Heart left ventricle (tissue), 16 donors: ENCODE results near the gene DNER. TPM values are rescaled to one million over a fixed set of nuclear protein-coding genes. Genes with fewer than 3 reads are reported as not detected.

Experiments used
- ATAC-seq, 4 donors: fragments of 200-7000 bp; cut with Tn5 transposase; one replicate each; pipeline ENCODE4 v1.9.1; 2020 to 2022; ENCODE audit warnings: moderate library complexity in 4 of 4, mild to moderate bottlenecking in 3 of 4, moderate number of reproducible peaks in 1 of 4
- DNase-seq, 5 donors: peaks; one replicate each; pipeline ENCODE4 v3.0.0-alpha.2; 2020
- H3K27ac ChIP-seq, 12 donors: fragments of 200-600 bp; sonication (generic) in 4 of 12; one replicate each; pipeline versions ENCODE4 v1.5.0 to v1.8.0; 2016 to 2022; ENCODE audit warnings: mild to moderate bottlenecking in 2 of 12
- H3K27me3 ChIP-seq, 9 donors: fragments of 200-600 bp; sonication (generic) in 2 of 9; one replicate each; pipeline versions ENCODE4 v1.5.1 to v1.8.0; 2016 to 2022; ENCODE audit warnings: mild to moderate bottlenecking in 3 of 9
- H3K36me3 ChIP-seq, 9 donors: fragments of 200-600 bp; sonication (generic) in 2 of 9; one replicate each; pipeline versions ENCODE4 v1.5.0 to v1.8.0; 2018 to 2022; ENCODE audit warnings: mild to moderate bottlenecking in 2 of 9
- H3K4me1 ChIP-seq, 12 donors: fragments of 200-600 bp; sonication (generic) in 4 of 12; one replicate each; pipeline versions ENCODE4 v1.5.0 to v1.8.0; 2016 to 2022; ENCODE audit warnings: mild to moderate bottlenecking in 3 of 12
- H3K4me3 ChIP-seq, 12 donors: fragments of 200-600 bp; sonication (generic) in 4 of 12; one replicate each; pipeline versions ENCODE4 v1.5.0 to v1.8.0; 2017 to 2022; ENCODE audit warnings: mild to moderate bottlenecking in 9 of 12, moderate library complexity in 4 of 12
- H3K9me3 ChIP-seq, 12 donors: fragments of 200-600 bp; sonication (generic) in 4 of 12; one replicate each; pipeline versions ENCODE4 v1.5.0 to v1.8.0; 2016 to 2022; ENCODE audit warnings: mild to moderate bottlenecking in 1 of 12
- CTCF ChIP-seq, 12 donors: fragments of 200-600 bp; sonication (generic) in 4 of 12; IDR thresholded peaks; one replicate each; pipeline versions ENCODE4 v1.5.0 to v1.8.0; 2018 to 2022; ENCODE audit warnings: antibody characterized with exemption in 12 of 12, mild to moderate bottlenecking in 5 of 12
- POLR2A ChIP-seq, 2 donors: fragments of 450-650 bp; IDR thresholded peaks; one replicate each; pipeline ENCODE4 v1.6.1; 2017; ENCODE audit warnings: antibody characterized with exemption in 2 of 2, mild to moderate bottlenecking in 2 of 2, moderate library complexity in 2 of 2
- WGBS, 4 donors: extraction: QIAGEN DNeasy Blood & Tissue Kit in 2 of 4; methylation state at CpG; one replicate each; pipeline versions ENCODE4 v1.1.5 to v1.1.7; 2013 to 2018; 5-methylcytosine and 5-hydroxymethylcytosine counted together
- intact Hi-C, 10 donors: fragments of 100-400 bp; cut with DNase I; formaldehyde crosslinking; loops; one replicate each; pipeline versions ENCODE4 v1.11.1 to v1.14.2; 2022
- polyA plus RNA-seq, 2 donors: library from polyadenylated mRNA; stranded (reverse); fragments of 200-250 nt; gene quantifications; one replicate each; pipeline ENCODE4 v1.2.3, GENCODE V29; 2013
- total RNA-seq, 9 donors: library from RNA; depleted of rRNA in 2 of 9; stranded (reverse); fragments of >200 nt in 2 of 9; fragmentation: NEBNext Ultra II Directional in 3 of 9; extraction: Animal tissue kit (Norgen Biotek cat#: 25700) in 3 of 9; gene quantifications; one replicate each; pipeline versions ENCODE4 v1.1.0 to v1.2.4, GENCODE V29; 2016 to 2023
- donor health status: ischemic (EF 13 %, LVEDD 7.1; RV severe dilation, severe dysfunction).
- donor health status: healthy with polysubstance abuse.
- donor health status: DM: no; HTN: yes; CAD: no.
- donor health status: DM: no; HTN: no; CAD: no.
- donor health status: ischemic (EF 25% LVEDD 6.9; RV normal size, moderate dysfunction).
- donor health status: ischemic (EF 25% LVEDD 5.7; RV mildly dilated, moderate dysfunction).
- donor health status: healthy.
- donor health status: DM: yes; HTN: yes; CAD: no.
- donor health status: ischemic (EF 35%, LVEDD 5.7; RV mildly dilated, moderate dysfunction).
- donor health status: nonischemic (EF 11% LVEDD 7.7; RV severe dilation, severe dysfunction).
- donor health status: DM: yes; HTN: yes; CAD: no.
- donor health status: PGD.
- donor health status: ischemic (EF 29% LVEDD 5.4; RV normal size, mild dysfunction).
- donor health status: nonischemic (EF 23%, LVEDD 6.1; RV moderate dilation, normal function).

The DNER gene
- total and polyA plus RNA-seq, 11 donors, result 0.19 to 3.3 (median 0.82) TPM

- H3K36me3 ChIP-seq, result no peaks in the 10 kb centered on the region
- H3K4me1 ChIP-seq, result peaks cover 0 to 3% (median 0%) of the 10 kb centered on the region in 12 donors
- peaks cover 0 to 29% (median 15%) of the 10 kb centered on the region in 12 donors for H3K9me3 ChIP-seq
- H3K27me3 ChIP-seq, result no peaks in the 10 kb centered on the region
- WGBS, 4 donors, result 26 to 53% (median 47%) methylated on average over 1 of the region's 1 CpG
- ATAC-seq (no peak), DNase-seq (no peak)
- TF ChIP-seq POLR2A (IDR thresholded peaks at IDR 0.05), result no peak
- no peak for TF ChIP-seq CTCF (IDR thresholded peaks at IDR 0.05)
- no peak overlapping the region for H3K27ac ChIP-seq
- intact Hi-C loops, result no loop called here
- no peak overlapping the region for H3K4me3 ChIP-seq
Observed at GRCh38 chr2:229734410-229734809, 20.1 kb upstream of the DNER start.

- no peak for TF ChIP-seq CTCF (IDR thresholded peaks at IDR 0.05)
- no peak for TF ChIP-seq POLR2A (IDR thresholded peaks at IDR 0.05)
- no peak for DNase-seq
- Histone ChIP-seq H3K27ac (no peak overlapping the region), H3K36me3 (no peaks in the 10 kb centered on the region), H3K4me1 (peaks cover 0 to 3% (median 0%) of the 10 kb centered on the region in 12 donors), H3K9me3 (peaks cover 0 to 23% (median 12%) of the 10 kb centered on the region in 12 donors), H3K4me3 (no peak overlapping the region), H3K27me3 (no peaks in the 10 kb centered on the region)
- ATAC-seq, result no peak
- intact Hi-C loops, result no loop called here
- WGBS, 4 donors, result 70 to 77% (median 75%) methylated on average over 6 of the region's 6 CpGs
Observed at GRCh38 chr2:229733611-229734245, 19.4 kb upstream of the DNER start.

GRCh38 chr2:229732897-229733296, 18.5 kb upstream of the DNER start:
- no peak for ATAC-seq
- H3K4me1 ChIP-seq, result peaks cover 0 to 3% (median 0%) of the 10 kb centered on the region in 12 donors
- no peak for DNase-seq
- intact Hi-C loops, result no loop called here
- no peak overlapping the region for H3K27ac ChIP-seq
- TF ChIP-seq CTCF (IDR thresholded peaks at IDR 0.05) (no peak), POLR2A (IDR thresholded peaks at IDR 0.05) (no peak)
- WGBS, 4 donors, result 84 to 91% (median 91%) methylated on average over 6 of the region's 6 CpGs
- H3K36me3 ChIP-seq, result no peaks in the 10 kb centered on the region
- H3K4me3 ChIP-seq, result no peak overlapping the region
- H3K9me3 ChIP-seq, result peaks cover 0 to 15% (median 6%) of the 10 kb centered on the region in 12 donors
- no peaks in the 10 kb centered on the region for H3K27me3 ChIP-seq

- ATAC-seq (peak in 2 of 4 donors; percentile 51 to 71), DNase-seq (no peak)
- WGBS, 4 donors, result 28 to 36% (median 32%) methylated on average over 4 of the region's 4 CpGs
- TF ChIP-seq CTCF (IDR thresholded peaks at IDR 0.05) (no peak), POLR2A (IDR thresholded peaks at IDR 0.05) (no peak)
- no peak overlapping the region for H3K4me3 ChIP-seq
- H3K27ac ChIP-seq, result no peak overlapping the region
- H3K27me3 ChIP-seq, result no peaks in the 10 kb centered on the region
- H3K9me3 ChIP-seq, result peaks cover 0 to 5% (median 0%) of the 10 kb centered on the region in 12 donors
- no peaks in the 10 kb centered on the region for H3K36me3 ChIP-seq
- peaks cover 0 to 3% (median 0%) of the 10 kb centered on the region in 12 donors for H3K4me1 ChIP-seq
- intact Hi-C loops, result no loop called here
Observed at GRCh38 chr2:229731916-229732315, 17.6 kb upstream of the DNER start.
